NCI-H2196 treated with DMSO at 0.1 percent for 48 hours (cell line): ENCODE data around the gene KLC1.

Source experiments
- DNase-seq: peaks from one replicate; lab custom pipeline; 2025; ENCODE audit not compliant: unreplicated experiment; lab: John Stamatoyannopoulos, UW

Gene KLC1

DNA sequence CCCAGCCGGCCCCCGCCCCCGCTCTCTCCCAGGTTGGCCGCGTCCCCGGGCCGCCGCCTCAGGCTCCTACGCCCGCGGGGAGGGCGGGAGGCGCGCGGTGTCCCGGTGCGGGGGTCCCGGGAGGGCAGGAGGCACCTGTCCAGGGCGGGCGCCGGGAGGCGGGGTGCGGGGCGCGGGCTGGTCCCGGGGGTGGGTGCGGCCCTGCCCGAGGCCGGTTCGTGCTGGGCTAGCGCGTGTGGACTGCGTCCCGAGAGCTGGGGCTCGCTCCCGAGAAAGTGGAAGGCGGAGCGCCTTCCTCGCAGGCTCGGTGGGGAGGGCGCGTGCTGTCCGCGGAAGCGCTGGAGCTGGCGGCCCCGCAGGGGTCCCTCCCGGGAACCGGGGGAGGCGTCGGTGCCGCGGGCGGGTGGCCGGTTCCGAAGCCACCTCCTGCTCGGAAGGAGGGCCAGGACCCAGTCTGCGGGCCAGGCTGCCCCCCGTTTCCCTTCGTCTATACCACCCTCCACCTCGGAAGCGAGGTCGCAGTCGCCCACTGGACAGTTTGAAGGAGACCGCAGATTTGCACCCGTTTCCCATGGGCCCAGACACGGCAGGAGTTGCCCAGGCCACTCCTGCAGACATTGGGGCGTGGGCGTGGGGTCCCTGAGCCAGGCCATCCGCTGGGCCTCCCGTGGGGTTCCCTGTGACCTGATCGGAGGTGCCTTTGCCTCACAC is 87.2 kb downstream of the KLC1 start:
- DNase-seq, result no peak

DNA sequence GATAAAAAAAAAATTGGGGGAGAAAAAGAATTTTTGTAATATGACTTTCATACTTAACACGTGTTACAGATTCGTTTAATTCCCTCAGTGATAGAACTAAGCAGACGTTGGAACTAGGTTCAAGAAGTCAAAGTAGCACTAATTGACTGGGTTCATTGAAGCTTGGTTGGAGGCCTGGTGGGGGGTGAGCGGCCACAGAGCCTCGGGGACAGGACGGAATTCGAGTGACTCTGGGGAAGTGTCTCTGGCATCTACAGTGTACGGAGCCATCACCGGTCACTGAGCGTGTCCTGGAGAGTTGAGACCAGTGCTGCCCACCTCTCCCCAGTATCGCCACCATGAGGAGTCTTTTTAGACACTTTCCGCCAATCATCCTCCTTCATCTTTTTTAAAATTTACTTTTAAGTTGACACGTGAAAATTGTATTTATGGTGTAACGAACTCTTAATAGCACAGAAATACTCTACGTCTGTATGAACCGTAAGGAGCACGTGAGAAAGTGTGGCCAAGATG is 87.9 kb downstream of the KLC1 start:
- no peak for DNase-seq

DNA sequence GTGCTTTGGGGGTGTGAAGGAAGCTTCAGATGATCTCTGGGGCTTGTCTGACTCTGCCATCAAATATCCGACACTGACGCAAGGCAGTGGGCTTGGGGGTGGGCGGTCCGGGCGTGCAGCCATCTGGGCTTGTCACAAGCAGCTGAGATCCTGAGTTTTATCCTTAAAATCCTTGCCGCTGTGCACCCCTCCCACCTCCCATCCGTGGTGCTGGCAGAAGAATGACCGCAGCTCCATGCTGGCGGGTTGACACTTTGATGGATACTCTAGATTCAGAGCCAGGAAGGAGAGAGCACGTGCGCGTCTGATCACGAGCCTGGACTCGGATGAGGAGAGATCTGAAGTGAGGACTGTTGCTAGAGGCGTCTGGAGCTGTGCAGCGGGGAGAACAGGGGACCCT is 89.6 kb downstream of the KLC1 start:
- no peak for DNase-seq

DNA sequence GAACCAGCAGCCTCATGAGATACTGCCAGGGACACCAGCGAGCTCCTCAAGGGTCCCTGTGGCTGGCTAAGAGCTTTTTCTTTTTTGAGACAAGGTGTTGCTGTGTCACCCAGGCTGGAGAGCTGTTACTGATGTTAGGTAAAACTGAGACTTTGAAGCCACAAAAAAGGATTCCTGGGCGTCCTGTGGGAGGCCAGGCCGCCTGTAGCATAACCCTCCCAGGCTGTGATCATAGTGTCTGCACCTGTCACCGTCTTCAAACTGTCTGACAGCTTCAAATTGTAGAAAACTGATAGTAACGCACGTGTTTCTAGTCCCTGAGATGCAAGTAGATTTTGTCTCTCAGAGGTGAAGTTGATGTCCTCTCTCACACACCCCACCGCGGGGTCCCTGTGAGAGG is 90.7 kb downstream of the KLC1 start:
- DNase-seq, result no peak

DNA sequence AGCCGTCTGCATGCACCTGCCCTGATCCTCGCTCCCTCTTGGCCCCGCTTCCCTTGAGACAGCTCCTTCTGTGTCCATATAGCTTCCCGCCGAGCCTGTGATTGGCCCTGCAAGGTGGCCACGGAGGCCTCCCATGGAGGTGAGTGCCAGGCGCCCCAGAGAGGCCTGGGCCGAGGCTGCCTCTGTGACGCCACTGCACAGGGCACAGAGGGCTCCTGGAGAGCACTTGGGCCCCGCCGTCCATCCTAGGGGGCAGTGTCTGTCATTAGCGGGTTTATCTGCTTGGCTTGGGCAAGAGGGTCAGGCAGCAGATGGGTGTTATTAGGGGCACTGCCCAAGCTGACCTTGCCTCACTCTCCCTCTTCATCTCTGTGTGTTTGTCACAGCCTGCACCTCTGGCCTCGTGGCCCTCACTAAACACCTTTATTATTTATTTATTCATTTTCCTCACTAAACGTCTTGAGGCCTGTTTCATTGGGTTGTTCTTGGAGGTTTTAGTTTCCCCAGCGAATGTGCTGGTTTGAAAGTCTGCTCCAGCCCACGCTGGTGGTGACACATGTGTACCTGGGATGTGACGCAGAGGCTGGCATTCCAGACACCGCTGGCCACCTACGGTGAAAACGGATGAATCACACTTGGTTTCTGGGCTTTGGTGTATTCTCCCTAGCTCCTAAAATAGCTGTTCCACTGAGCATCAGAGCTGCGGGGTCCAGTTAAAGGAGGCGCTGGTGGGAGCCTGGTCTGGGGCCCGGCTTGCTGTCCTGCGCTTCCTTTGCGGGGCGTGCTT is 92.5 kb downstream of the KLC1 start:
- DNase-seq, result no peak

DNA sequence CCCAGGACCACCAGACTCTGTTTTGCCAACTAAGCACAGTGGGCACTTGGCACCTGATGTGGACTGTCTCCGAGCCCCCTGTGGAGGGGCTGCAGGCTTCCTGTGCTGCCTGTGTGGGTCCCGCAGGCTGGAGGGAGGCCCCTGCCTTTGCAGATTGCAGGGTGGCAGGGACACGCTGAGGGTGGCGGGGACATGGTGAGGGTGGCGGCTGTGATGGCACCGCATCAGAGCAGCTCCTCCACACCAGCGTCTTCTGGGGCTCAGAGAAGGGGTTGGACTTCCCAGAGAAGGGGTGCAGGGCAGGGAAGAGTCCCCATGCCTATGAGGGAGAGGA is 94.7 kb downstream of the KLC1 start:
- no peak for DNase-seq

DNA sequence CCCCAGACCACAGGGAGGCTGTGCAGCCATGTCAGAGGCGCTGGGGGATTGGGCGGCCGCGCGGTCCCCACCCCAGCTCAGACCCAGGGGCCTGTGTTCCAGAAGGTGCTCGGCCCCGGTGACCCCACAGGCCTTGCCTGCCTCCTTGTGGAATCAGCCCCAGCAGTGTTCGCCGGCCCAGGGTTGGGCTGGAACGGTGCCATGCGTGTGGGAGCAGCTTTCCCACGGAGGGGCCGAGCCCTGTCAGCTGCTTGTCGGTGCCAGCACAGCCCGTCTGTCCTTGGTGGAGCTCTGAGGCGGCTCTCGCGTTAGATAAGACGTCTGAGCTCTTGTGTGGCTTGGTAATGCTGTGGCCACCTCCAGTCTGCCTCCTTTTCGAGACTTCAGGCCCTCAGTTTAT is 95.1 kb downstream of the KLC1 start:
- no peak for DNase-seq

DNA sequence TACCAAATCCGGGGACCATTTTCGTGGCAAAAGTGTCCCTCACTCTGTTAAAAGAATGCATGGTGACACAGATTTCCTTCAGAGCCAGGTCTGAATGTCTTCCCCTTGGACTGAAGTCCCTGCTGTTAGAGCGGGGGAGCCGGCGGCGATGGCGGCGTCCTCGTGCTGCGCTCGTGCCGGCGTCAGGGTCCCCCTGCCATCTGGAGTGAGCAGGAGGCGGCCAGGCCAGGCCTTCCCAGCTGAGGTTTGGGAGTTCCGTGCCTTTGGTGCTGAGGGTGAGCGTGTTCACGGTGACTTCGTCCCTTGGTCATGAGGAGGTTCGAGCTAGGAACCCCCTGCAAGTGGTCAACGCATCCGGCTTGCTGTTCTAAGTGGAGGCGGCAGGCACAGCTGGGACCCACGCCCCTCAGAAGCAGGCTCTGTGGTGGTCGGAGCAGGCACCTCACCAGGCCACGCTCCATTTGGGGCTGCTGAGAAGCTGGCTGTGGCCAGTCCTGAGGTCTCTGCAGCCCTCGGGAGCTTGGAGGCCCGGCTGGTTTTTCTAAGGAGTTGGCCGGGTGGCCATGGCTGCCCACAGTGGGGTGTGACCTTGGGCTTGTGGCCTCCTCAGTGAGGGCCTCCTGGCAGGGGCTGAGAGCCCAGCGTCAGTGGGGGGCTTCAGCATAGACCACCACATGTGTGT is 96.1 kb downstream of the KLC1 start:
- no peak for DNase-seq

DNA sequence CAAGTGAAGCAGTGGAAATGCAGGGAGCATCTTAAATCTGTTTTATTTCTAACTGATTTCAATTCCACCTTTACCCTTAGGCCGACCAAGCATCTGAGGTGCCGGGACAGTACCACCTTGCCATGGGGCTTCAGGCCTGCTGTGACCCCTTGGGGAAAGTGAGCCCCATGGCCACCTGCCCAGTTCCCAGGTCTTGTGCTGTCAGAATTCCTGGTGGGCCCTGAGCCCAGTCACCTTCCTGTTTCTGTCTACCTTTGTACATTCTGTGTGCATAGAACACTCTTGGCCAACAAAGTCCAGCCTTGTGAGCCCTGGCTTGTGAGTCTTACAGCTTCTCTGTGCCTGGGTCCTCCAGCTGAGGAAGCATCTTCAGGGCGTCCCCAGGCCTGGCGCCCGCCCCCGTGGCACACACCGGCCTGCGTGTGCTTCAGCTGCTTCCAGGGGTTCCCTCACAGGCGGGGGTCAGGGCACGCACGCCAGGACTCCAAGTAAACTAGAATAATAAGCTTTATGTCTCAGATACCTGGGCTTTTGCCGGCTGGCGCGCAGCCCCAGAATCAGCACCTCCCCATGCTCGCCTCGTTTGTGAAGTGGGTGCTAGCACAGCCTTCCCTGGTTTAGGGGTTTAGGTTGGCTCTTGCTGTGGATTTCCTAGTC is 96.9 kb downstream of the KLC1 start:
- no peak for DNase-seq

DNA sequence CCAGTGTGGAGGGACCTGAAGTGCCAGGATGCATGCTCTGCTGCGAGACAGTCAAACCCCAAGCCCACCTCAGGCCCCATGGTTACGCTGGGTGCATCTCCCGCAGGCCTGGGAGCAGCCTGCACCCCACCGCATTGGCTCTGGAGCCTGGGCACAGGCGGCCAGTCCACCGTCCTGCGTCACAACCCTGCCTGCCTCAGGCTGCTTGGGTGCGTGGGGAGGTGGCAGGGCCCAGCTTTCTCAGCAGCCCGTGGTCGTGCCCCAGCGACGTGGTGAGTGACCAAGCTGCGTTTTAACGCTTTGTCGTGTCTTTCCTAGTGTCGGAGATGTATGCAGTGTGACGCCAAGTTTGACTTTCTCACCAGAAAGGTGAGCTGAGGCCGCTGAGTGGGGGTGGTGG is 97.5 kb downstream of the KLC1 start:
- DNase-seq, result no peak

DNA sequence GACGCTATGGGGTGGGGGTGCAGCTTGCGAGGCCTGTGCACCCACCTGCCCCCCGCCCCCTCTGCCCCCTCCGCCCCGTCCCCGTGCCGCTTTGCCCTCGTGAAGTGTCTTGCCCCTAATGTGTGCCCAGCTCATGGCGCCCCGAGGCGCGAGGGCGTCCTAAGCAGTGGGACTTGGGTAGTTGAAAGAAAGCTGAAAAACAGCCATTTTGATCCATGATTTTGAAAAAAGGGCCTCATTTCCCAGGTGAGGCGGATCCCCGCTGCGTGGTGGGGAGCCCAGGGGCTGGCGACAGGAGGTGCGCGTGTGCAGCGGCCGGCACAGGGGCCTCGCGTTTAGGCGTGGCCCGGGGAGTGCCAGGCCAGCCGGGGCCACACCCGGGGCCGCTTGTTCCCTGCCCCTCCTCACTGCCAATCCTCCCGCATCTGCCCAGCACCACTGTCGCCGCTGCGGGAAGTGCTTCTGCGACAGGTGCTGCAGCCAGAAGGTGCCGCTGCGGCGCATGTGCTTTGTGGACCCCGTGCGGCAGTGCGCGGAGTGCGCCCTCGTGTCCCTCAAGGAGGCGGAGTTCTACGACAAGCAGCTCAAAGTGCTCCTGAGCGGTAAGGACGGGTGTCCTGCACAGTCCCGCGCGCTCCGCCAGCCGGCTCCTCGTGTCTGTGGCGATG is 98.4 kb downstream of the KLC1 start:
- DNase-seq, result no peak

DNA sequence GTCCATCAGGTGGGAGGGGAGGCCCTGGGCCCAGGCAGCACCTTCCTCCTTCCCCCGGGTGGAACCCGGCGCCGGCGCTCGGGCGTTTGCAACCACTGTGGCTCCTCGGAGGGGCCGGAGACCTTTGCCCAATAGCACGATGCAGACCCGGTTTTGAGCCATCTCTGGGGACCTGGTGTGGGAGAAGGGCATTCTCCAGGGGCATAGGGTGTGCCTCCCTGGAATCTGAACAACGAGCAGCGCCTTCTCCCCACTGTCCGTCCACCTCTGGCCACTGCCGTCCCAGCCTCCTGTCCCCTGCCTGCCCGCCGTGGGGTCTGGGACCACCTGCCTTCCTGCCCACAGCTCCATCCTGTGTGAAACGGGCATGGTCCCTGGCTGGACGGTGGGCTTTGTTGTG is 99.1 kb downstream of the KLC1 start:
- no peak for DNase-seq

DNA sequence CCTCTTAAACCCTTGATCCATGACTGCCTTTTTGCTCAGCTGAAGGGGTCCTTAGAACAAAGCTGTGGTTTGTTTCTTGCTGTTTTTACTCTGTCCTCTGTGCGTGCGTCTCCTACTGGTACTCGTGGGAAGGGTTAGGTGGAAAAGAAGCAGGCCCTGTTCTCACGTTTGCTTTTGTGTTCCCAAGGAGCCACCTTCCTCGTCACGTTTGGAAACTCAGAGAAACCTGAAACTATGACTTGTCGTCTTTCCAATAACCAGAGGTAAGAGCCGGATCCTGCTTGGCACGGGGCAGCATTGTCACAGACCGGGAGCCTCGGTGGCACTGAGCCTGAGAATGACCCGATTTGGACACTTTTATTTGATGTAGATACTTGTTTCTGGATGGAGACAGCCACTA is 99.7 kb downstream of the KLC1 start:
- DNase-seq, result no peak

DNA sequence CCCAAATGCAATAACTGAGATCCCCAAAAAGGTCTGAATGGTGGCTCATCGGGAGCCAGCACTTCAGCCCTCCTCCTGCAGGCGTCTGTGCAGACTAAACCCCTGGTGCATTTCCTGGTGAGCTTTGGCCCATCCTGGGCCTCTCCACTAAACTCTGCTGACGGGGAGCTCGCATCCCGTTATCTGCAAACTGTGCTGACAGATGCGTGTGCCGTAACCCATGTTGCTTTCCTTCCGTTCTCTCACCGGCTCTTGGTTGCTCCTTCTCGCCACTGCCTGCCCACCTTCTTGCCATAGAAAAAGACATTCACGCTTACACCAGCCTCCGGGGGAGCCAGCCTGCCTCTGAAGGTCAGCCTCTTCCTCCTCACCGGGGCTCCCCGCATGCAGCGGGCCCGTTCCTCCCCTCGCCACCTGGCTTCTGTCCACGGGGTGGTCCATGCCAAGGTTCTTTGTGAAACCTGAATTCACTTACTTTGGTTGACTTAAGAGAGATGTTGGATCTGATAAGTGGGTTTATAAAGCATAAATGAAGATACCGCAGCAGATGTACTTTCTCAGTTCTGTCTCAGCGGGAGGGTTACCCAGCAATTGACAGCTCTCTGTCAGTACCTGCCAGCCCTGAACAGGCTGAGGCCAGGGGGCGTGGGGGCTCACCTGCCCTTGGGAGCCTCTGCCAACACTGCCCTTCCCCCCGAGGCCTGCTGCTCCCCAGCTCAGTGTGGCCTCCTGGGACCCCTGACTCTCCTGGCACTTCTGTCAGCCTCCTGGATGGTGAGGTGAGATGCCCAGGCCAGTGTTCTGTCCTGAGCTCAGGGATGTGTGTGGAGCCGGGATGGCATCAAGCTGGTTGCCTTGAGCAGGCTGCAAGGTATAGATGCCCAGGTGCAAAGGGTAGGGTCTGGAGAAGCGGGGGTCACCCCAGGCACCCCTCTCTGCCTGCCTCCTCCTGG is 100.8 kb downstream of the KLC1 start:
- DNase-seq, result no peak

DNA sequence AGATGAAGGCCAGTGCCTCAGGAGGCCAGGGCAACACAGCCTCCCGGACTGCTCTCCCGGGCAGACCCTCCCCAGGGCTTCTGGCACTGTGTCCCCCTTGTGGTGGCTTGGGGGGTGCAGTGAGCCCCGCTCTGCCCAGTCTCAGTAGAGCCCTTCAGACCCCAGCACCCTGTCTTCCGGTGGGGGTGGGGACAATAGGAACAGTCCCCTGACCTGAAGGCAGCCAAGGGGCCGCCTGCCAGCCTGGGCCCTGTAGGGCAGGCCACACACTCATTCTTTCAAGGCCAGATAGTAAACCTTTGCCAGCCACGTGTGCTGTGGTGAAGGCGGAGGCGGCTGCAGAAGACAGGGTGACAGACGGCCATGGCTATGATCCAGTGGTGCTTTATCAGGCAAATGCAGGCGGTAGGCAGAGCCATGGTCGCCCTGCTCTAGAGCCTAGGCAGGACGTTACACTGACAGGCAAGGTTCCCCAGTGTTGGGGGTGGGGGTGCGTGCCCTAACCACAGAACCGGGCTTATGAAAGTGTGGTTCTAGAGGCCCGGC is 101.6 kb downstream of the KLC1 start:
- no peak for DNase-seq

DNA sequence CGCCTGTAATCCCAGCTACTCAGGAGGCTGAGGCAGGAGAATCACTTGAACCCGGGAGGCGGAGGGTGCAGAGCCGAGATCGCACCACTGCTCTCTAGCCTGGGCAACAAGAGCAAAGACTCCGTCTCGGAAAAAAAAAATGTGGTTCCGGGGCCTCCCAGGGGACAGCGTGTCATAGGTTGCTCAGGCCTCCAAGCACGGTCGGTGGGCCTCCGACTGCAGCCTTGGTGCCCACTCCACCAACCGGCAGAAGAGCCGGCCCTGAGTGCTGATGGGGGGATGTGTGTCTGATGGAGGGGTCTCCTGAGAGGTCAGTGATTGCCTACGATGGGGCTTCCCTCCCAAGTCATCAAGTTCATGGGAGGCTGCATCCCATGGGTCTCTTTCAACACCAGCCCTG is 102.5 kb downstream of the KLC1 start:
- no peak for DNase-seq

DNA sequence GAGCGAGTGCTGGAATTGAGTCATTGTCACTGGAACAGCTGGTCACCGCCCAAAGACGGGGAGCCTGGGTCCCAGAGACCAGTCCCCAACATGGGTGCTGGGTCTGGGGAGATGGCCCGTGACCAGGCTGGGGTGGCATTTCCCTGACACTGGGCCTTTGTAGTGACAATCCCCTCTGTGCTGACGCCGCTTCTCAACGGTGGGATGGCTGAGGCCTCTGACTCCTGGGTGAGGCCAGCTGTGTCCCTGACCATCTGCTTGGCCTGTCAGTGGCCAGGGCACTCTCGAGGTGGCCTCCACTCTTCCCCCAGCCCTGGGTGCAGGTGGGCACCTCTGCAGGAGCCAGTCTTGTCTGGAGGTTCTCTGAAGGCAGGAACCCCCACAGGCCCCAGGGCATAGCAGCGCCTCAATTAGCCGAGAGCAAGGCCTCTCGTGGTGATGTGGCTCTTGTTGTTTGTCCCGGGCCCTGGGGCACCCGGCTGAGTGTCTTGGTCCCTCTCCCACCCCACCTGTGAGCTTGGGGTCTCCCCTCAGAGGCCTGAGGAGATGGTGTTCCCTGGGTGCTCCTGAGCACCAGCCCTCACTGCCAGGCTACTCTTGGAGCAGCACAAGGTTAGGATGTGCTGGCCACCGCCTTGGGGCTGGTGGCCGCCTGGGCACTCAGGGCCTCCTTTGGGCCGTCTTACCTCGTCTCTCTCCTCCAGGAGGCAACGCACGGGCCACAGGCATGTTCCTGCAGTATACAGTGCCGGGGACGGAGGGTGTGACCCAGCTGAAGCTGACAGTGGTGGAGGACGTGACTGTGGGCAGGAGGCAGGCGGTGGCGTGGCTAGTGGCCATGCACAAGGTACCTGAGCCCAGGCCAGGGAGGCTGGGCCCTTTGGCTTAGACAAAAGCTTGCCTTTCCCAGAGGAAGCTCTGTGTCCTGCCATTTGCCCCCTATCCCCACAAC is 103.2 kb downstream of the KLC1 start:
- DNase-seq, result no peak

DNA sequence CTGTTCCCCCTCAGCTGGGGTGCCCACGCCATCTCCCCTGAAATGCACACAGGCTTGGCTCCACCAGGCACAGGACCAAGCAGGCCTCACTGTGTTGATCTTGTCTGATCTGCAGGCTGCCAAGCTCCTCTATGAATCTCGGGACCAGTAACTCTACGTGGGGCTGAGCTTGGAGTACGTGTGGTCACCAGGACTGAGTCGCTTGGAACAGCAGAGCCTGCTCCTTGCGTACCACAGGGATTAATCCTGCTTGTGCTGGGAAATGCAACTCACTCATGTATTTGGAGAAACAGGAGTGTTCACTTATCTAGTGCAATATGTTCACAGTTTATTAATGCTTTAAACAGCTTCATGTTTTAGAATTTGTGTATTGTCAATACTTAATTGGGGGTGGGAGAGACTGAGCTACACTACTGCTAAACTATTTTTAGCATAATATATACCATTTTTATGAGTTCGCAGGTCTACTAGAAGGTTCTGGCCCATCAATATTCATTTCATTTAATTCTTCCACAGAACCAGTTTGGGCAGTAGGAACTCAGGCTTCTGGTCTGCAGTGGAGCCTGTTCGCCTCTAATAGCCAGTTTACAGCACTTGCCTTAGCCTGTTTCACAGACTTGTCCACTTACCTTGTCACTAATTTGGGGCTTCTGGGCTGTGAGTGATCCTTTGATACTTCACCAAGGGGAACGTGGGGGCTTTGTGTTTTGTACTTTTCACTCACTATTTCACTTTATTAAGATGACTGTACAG is 104.0 kb downstream of the KLC1 start:
- no peak for DNase-seq
